Stomach (tissue), 9 donors: ENCODE measurements around the gene CDADC1. TPM values are rescaled to one million over a fixed set of nuclear protein-coding genes. Genes with fewer than 3 reads are reported as not detected.

Source experiments
- DNase-seq, 2 donors: peaks; one replicate each; pipeline versions ENCODE4 v3.0.0 to v3.0.0-alpha.2; 2013 to 2019
- H3K27ac ChIP-seq, 5 donors: fragments of 200-600 bp in 4 of 5; sonication (generic) in 4 of 5; one replicate each; pipeline ENCODE4 v1.5.1; 2013 to 2019; ENCODE audit warnings: mild to moderate bottlenecking in 1 of 5, moderate library complexity in 1 of 5
- H3K27me3 ChIP-seq, 3 donors: fragments of 200-600 bp; sonication (generic); one replicate each; pipeline ENCODE4 v1.5.1; 2017 to 2019; ENCODE audit warnings: mixed run types in 1 of 3
- H3K36me3 ChIP-seq, 4 donors: fragments of 200-600 bp; sonication (generic); 1 replicate in 3 of 4; 2 replicates in 1 of 4; pipeline ENCODE4 v1.5.1; 2016 to 2019
- H3K4me1 ChIP-seq, 4 donors: fragments of 200-600 bp; sonication (generic); one replicate each; pipeline ENCODE4 v1.5.1; 2016 to 2019
- H3K4me3 ChIP-seq, 4 donors: fragments of 200-600 bp; sonication (generic) in 3 of 4; one replicate each; pipeline ENCODE4 v1.5.1; 2016 to 2019; ENCODE audit warnings: mild to moderate bottlenecking in 1 of 4
- H3K9me3 ChIP-seq, 4 donors: fragments of 200-600 bp; sonication (generic); one replicate each; pipeline ENCODE4 v1.5.1; 2016 to 2019
- CTCF ChIP-seq, 7 experiments: fragments of 450-650 bp in 4 of 7; fragments of 200-600 bp in 3 of 7; sonication (generic) in 3 of 7; IDR thresholded peaks; one replicate each; pipeline ENCODE4 v1.5.1; 2016 to 2019; ENCODE audit warnings: antibody characterized with exemption in 7 of 7, control low read depth in 2 of 7, mild to moderate bottlenecking in 1 of 7
- EP300 ChIP-seq: sonication (generic); formaldehyde crosslinking; IDR thresholded peaks from one replicate; pipeline ENCODE4 v1.6.1; 2017; ENCODE audit warnings: antibody characterized with exemption
- POLR2A ChIP-seq, 4 donors: fragments of 450-650 bp; IDR thresholded peaks; one replicate each; pipeline ENCODE4 v1.6.1; 2016; ENCODE audit warnings: antibody characterized with exemption in 4 of 4, control low read depth in 2 of 4, mild to moderate bottlenecking in 1 of 4, moderate library complexity in 1 of 4
- POLR2AphosphoS5 ChIP-seq, 3 donors: sonication (generic); formaldehyde crosslinking; IDR thresholded peaks; one replicate each; pipeline ENCODE4 v1.6.1; 2016; ENCODE audit warnings: antibody characterized with exemption in 3 of 3
- WGBS, 5 donors: extraction: QIAGEN DNeasy Blood & Tissue Kit in 3 of 5; methylation state at CpG; one replicate each; pipeline versions ENCODE4 v1.1.5 to v1.1.7; 2013 to 2018; 5-methylcytosine and 5-hydroxymethylcytosine counted together
- intact Hi-C: fragments of 100-400 bp; cut with DNase I; formaldehyde crosslinking; loops from one replicate; pipeline ENCODE4 v1.15.1; 2023; ENCODE audit warnings: low total_unique reads
- polyA plus RNA-seq, 3 donors: library from polyadenylated mRNA; stranded (reverse); fragments of 200-250 nt; gene quantifications; one replicate each; pipeline ENCODE4 v1.2.3, GENCODE V29; 2013
- total RNA-seq, 5 donors: library from RNA; depleted of rRNA; stranded (reverse); fragments of >200 nt; gene quantifications; one replicate each; pipeline versions ENCODE4 v1.1.0 to v1.2.3, GENCODE V29; 2014 to 2016
- donor health status: healthy with polysubstance abuse.
- donor health status: Bipolar disorder and iron deficiency.
- donor health status: healthy.

The CDADC1 gene
- total and polyA plus RNA-seq, 8 donors: 4.5 to 37.5 (median 14.6) TPM

- WGBS, 5 donors: 59 to 84% (median 74%) methylated on average over 3 of the region's 3 CpGs
- Histone ChIP-seq H3K27me3 (no peaks in the 10 kb centered on the region), H3K4me3 (no peak overlapping the region), H3K27ac (no peak overlapping the region), H3K9me3 (no peaks in the 10 kb centered on the region), H3K4me1 (no peaks in the 10 kb centered on the region), H3K36me3 (peaks cover 0 to 50% (median 16%) of the 10 kb centered on the region in 4 donors)
- intact Hi-C loops: no loop called here
- no peak for DNase-seq
- TF ChIP-seq CTCF (IDR thresholded peaks at IDR 0.05): no peak
- TF ChIP-seq POLR2A (IDR thresholded peaks at IDR 0.05): no peak
- no peak for TF ChIP-seq EP300
- TF ChIP-seq POLR2AphosphoS5 (IDR thresholded peaks at IDR 0.05): no peak
Observed at GRCh38 chr13:49341517-49341916, 93.8 kb downstream of the CDADC1 start.

- intact Hi-C loops: no loop called here
- Histone ChIP-seq H3K36me3 (peaks cover 0 to 46% (median 16%) of the 10 kb centered on the region in 4 donors), H3K27me3 (no peaks in the 10 kb centered on the region), H3K4me3 (no peak overlapping the region), H3K27ac (no peak overlapping the region), H3K4me1 (no peaks in the 10 kb centered on the region), H3K9me3 (no peaks in the 10 kb centered on the region)
- no peak for TF ChIP-seq CTCF (IDR thresholded peaks at IDR 0.05)
- TF ChIP-seq EP300: no peak
- no peak for TF ChIP-seq POLR2A (IDR thresholded peaks at IDR 0.05)
- TF ChIP-seq POLR2AphosphoS5 (IDR thresholded peaks at IDR 0.05): no peak
- DNase-seq: no peak
Observed at GRCh38 chr13:49341941-49342340, 94.2 kb downstream of the CDADC1 start.

GRCh38 chr13:49342454-49342853, 94.7 kb downstream of the CDADC1 start:
- Histone ChIP-seq H3K27ac (no peak overlapping the region), H3K27me3 (no peaks in the 10 kb centered on the region), H3K9me3 (no peaks in the 10 kb centered on the region), H3K4me1 (no peaks in the 10 kb centered on the region), H3K4me3 (no peak overlapping the region), H3K36me3 (peaks cover 0 to 43% (median 16%) of the 10 kb centered on the region in 4 donors)
- TF ChIP-seq CTCF (IDR thresholded peaks at IDR 0.05) (no peak), POLR2A (IDR thresholded peaks at IDR 0.05) (no peak), EP300 (no peak), POLR2AphosphoS5 (IDR thresholded peaks at IDR 0.05) (no peak)
- intact Hi-C loops: no loop called here
- WGBS, 5 donors: 88 to 92% (median 91%) methylated on average over 2 of the region's 2 CpGs
- DNase-seq: no peak

Other genes with a start within 250 kb of the CDADC1 start
- gene MLNR, start 27.6 kb upstream of the CDADC1 start, total RNA-seq: 1 to 10 TPM in 2 of 5 donors, not detected in 3; 1.8 to 2.4 TPM
- gene MLNR, start 27.6 kb upstream of the CDADC1 start, polyA plus RNA-seq: under 1 TPM in 1 of 3 donors, not detected in 2; 0.08 TPM
- gene CAB39L, start 196.1 kb downstream of the CDADC1 start, total RNA-seq: 10 to 100 TPM; 29.3 to 61.6 (median 45.5) TPM
- 10 to 100 TPM; 11.4 to 20.2 (median 12.0) TPM for gene CAB39L, start 196.1 kb downstream of the CDADC1 start, polyA plus RNA-seq
- 10 to 100 TPM in 3 of 5 donors, 1 to 10 TPM in 2; 3.5 to 28.6 (median 13.5) TPM for gene SETDB2, start 196.3 kb downstream of the CDADC1 start, total RNA-seq
- gene SETDB2, start 196.3 kb downstream of the CDADC1 start, polyA plus RNA-seq: 1 to 10 TPM; 3.4 to 6.6 (median 3.5) TPM
- gene PHF11, start 248.0 kb downstream of the CDADC1 start, total RNA-seq: 100 to 1,000 TPM in 1 of 5 donors, 10 to 100 TPM in 4; 18.2 to 140 (median 50.0) TPM
- gene PHF11, start 248.0 kb downstream of the CDADC1 start, polyA plus RNA-seq: 10 to 100 TPM; 28.6 to 68.5 (median 54.2) TPM